ENCODE measurements around the gene STAT6. TPM values are rescaled to one million over a fixed set of nuclear protein-coding genes. Genes with fewer than 3 reads are reported as not detected.
"Not testable (repeated sequence)": the region's sequence is repeated elsewhere in the genome, so short reads cannot be mapped to it uniquely, and the experiment has no call there.

The STAT6 gene
- polyA plus RNA-seq, 4 donors, result 88.9 to 114 (median 98.0) TPM

GRCh38 chr12:57128519-57129247 lies 17.5 kb upstream of the STAT6 start:
- DNase-seq (ENCODE audit: low read depth in 4 of 4, low spot score in 3 of 4), result no peak

GRCh38 chr12:57127726-57128518 lies 16.8 kb upstream of the STAT6 start, which contains the start of gene LRP1:
Gene LRP1, plus strand, starts transcription at chr12:57128483. Its CDS starts 482 bp downstream, at chr12:57128965.
- no peak for DNase-seq (ENCODE audit: low read depth in 4 of 4, low spot score in 3 of 4)

GRCh38 chr12:57127101-57127725 lies 16.1 kb upstream of the STAT6 start:
- no peak for DNase-seq (ENCODE audit: low read depth in 4 of 4, low spot score in 3 of 4)

- DNase-seq (ENCODE audit: low read depth in 4 of 4, low spot score in 3 of 4), result no peak
Measured at GRCh38 chr12:57126561-57126960, 15.4 kb upstream of the STAT6 start.

- no peak for DNase-seq (ENCODE audit: low read depth in 4 of 4, low spot score in 3 of 4)
Measured at GRCh38 chr12:57126061-57126460, 14.9 kb upstream of the STAT6 start.

GRCh38 chr12:57124261-57124877 lies 13.2 kb upstream of the STAT6 start:
- DNase-seq (ENCODE audit: low read depth in 4 of 4, low spot score in 3 of 4), result no peak

GRCh38 chr12:57123813-57124212 lies 12.7 kb upstream of the STAT6 start:
- no peak for DNase-seq (ENCODE audit: low read depth in 4 of 4, low spot score in 3 of 4)

- DNase-seq (ENCODE audit: low read depth in 4 of 4, low spot score in 3 of 4), result not testable (repeated sequence)
Measured at GRCh38 chr12:57120718-57121117, 9.6 kb upstream of the STAT6 start.

GRCh38 chr12:57119294-57120085 lies 8.3 kb upstream of the STAT6 start:
- DNase-seq (ENCODE audit: low read depth in 4 of 4, low spot score in 3 of 4), result no peak

GRCh38 chr12:57118711-57119271 lies 7.6 kb upstream of the STAT6 start:
- DNase-seq (ENCODE audit: low read depth in 4 of 4, low spot score in 3 of 4), result no peak

GRCh38 chr12:57116580-57117281 lies 5.6 kb upstream of the STAT6 start:
- no peak for DNase-seq (ENCODE audit: low read depth in 4 of 4, low spot score in 3 of 4)

- DNase-seq (ENCODE audit: low read depth in 4 of 4, low spot score in 3 of 4), result no peak
Measured at GRCh38 chr12:57112492-57113294, 1.5 kb upstream of the STAT6 start.

GRCh38 chr12:57110104-57111030 lies 795 bp downstream of the STAT6 start:
- no peak for DNase-seq (ENCODE audit: low read depth in 4 of 4, low spot score in 3 of 4)

- DNase-seq (ENCODE audit: low read depth in 4 of 4, low spot score in 3 of 4), result no peak
Measured at GRCh38 chr12:57109207-57110103, 1.7 kb downstream of the STAT6 start.

GRCh38 chr12:57107456-57108155 lies 3.6 kb downstream of the STAT6 start:
- no peak for DNase-seq (ENCODE audit: low read depth in 4 of 4, low spot score in 3 of 4)
